ENCODE results near the gene GDF2.

GRCh38 chr10:47287805-47288204 is 34.4 kb upstream of the GDF2 start:
- TF ChIP-seq EZH2 (IDR thresholded peaks at IDR 0.05; ENCODE audit: borderline replicate concordance, control insufficient read depth, low read depth, low read length) (no peak), BCL11A (IDR thresholded peaks at IDR 0.05; ENCODE audit: low read depth, low read length) (no peak), CEBPZ (IDR thresholded peaks at IDR 0.05; ENCODE audit: low read depth, low read length) (no peak), WRNIP1 (IDR thresholded peaks at IDR 0.05; ENCODE audit: borderline replicate concordance, low read depth, low read length) (no peak), POLR2A (IDR thresholded peaks at IDR 0.05; ENCODE audit: low read depth, low read length) (no peak), USF1 (IDR thresholded peaks at IDR 0.05; ENCODE audit: borderline replicate concordance, extremely low read length, insufficient read depth, low read depth, low read length) (no peak), KDM1A (IDR thresholded peaks at IDR 0.05; ENCODE audit: borderline replicate concordance) (no peak), REST (IDR thresholded peaks at IDR 0.05; ENCODE audit: low read depth, low read length) (no peak), MAX (IDR thresholded peaks at IDR 0.05; ENCODE audit: low read depth, low read length) (no peak), POLR2AphosphoS5 (IDR thresholded peaks at IDR 0.05; ENCODE audit: low read length) (no peak), SMC3 (IDR thresholded peaks at IDR 0.05; ENCODE audit: borderline replicate concordance, low read length) (no peak)

All from GM12878 (cell line).